ENCODE data around the gene NPAS4.
"Not testable (repeated sequence)": the region's sequence is repeated elsewhere in the genome, so short reads cannot be mapped to it uniquely, and the experiment has no call there.

NPAS4 gene

DNA sequence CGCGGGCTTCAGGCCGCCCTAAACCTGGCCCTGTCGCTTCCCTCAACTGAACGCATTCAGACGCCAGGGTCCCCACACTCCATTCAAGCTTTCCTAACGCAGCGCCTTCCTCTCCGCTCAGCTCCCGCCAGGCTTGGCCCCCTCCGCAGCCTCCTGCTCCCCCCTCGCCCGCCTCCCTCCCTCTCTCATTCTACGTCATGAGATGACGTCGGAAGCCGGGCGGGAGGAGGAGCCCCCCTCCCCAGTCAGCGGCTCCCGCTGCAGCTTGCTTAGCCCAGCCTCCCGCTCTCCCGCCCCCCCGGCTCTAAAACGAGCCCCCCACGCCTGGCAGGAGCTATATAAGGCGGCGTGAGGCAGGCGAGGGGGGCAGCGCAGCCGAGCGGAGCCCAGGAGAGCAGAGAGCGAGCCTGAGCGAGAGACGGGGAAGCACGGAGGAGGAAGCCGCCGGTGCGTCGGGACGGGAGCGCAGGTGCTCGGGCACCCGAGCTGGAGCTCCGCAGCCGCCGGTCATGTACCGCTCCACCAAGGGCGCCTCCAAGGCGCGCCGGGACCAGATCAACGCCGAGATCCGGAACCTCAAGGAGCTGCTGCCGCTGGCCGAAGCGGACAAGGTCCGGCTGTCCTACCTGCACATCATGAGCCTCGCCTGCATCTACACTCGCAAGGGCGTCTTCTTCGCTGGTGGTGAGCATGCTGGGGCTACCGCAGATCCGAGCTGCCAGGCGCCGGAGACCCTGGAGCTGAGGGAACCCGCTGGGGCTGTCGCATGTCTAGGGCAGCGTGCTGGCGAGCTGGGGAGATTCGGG lies at the start of gene NPAS4:
Gene NPAS4, plus strand, starts transcription at position 365 of the 806 bp plus-strand sequence. Its CDS starts 145 bp downstream, at position 510.
- peak; percentile 70 for DNase-seq

DNA sequence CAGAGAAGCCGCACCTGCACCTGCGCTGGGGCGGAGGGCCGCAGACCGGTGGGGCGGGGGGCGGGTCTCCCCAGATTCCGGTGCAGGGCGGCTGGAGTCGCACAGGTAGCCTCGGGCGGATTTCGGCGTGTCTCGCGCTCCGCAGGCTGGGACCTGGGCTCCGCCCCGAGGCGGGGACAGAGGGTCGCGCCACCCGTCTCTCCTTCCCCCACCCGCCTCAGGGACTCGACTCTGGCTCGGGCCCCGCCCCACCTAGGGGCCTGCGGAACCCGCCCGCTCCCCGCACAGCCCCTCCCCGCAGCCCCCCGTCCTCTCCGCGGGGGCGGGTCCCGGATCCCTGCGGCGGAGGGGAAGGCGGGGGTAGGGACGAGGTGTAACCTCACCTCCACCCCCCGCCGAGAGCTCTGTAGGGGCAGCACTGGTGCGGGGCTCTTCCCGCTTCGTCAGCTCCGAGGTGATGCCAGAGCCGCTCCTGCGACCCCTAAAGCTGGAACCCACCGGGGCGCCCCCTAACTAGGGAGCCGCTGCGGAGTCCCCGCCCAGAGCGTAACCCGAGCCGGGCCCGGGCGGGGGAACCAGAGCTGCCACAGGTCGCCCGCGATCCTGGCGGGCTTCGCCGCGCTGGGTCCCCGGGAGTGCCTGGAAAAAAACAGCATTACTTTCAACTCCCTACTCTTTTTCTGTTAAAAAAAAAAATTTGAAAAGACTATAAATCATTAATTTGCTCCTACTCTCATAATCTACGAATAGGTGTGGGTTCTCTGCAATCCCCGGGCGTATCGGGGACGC lies 49.0 kb upstream of the NPAS4 start, which contains the start of gene SLC29A2:
Gene SLC29A2, minus strand, starts transcription at position 134 of the 789 bp plus-strand sequence. CDS start 169 bp downstream, outside the sequence.
- peak; percentile 95 for DNase-seq

DNA sequence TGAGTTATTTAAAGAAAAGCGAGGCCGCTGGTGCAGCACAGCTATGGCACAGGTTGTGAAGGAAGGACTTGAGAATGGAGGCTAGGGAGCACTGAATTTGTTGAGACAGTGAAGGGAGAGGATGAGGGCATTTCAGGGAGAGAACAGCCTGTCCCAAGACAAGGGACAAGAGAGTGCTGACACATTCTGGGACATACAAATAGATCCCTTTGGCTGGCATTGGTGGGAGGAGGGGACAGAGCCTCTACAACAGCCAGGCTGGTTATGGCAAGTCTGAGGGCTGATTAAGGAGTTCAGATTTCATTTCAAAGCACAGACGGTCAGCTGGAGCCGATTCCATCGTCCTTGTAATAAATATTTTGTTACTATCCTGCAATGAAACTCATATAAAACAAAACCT lies 47.6 kb upstream of the NPAS4 start:
- DNase-seq, result no peak

DNA sequence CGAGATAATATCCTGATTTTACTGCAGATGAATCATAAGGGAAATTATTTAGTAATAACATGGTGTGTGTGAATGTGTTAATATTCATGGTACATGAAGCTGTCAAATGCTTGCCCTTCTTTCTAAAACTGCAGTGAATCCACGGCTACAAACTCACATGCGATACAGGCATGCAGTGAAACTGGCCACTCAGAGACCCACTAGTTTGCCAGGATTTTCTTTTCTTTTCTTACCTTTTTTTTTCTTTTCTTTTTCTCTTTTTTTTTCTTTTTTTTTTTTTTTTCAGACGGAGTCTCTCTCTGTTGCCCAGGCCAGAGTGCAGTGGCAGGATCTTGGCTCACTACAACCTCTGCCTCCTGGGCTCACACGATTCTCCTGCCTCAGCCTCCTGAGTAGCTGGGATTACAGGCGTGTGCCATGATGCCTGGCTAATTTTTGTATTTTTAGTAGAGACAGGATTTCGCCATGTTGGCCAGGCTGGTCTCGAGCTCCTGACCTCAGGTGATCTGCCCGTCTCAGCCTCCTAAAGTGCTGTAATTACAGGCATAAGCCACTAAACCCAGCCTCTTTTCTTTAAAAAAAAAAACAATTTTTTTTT lies 47.0 kb upstream of the NPAS4 start:
- DNase-seq, result not testable (repeated sequence)

DNA sequence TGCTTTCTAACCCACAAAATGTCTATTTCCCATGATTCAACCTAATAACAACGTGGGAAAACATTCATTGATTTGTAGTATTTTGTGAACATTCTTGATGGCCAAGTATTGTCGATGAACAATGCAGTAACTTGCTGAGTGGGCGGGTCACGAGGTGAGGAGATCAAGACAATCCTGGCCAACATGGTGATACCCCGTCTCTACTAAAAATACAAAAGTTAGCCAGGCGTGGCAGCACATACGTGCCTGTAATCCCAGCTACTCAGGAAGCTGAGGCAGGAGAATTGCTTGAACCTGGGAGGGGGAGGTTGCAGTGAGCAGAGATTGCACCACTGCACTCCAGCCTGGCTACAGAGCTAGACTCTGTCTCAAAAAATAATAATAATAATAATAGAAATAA lies 40.6 kb upstream of the NPAS4 start:
- DNase-seq, result not testable (repeated sequence)

DNA sequence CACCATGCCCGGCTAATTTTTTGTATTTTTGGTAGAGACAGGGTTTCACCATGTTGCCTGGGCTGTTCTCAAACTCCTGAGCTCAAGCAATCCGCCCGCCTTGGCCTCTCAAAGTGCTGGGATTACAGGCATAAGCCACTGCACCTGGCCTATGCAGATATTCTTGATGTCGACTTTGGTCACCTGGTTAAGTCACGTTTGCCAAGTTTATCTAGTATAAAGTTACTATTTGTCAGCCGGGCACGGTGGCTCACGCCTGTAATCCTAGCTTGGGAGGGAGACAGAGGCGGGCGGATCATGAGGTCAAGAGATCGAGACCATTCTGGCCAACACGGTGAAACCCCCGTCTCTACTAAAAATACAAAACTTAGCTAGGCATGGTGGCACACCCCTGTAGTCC lies 36.5 kb upstream of the NPAS4 start:
- DNase-seq, result peak; percentile 84

DNA sequence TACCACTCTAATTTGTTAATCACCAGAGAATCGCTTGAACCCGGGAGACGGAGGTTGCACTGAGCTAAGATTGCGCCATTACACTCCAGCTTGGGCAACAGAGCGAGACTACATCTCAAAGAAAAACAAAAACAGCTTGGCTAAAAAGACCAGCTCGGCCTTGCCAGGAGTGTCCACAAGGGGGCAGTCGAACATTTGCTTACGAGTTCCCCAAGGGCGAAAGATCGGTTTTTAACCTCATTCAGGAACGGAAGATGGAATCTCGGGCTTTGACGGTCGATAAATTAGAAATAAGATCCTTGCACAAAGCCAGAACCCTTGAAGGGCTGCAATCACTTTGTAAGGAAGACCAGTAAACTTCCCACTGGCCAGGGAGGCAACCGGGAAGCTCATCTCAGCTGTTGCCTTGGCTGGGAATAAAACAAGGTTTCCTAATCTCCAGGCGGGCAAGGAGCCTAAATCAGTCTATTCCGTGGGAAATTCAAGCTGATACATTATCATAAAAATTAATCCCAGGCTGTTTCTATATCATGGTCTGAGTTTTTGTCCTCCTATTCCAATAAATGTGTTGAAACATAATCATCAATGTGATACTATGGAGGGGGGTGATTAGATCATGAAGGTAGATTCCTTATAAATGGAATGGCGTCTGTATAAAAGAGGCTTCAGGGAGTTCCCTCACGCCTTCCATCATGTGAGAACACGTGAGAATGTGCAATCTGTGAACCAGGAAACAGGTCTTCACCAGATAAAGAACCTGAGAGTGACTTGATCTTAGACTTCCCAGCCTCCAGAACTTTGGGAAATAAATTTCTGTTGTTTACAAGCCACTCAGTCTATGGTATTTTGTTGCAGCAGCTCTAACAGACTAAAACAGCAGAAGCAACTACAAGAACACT lies 34.4 kb upstream of the NPAS4 start:
- peak; percentile 84 for DNase-seq

DNA sequence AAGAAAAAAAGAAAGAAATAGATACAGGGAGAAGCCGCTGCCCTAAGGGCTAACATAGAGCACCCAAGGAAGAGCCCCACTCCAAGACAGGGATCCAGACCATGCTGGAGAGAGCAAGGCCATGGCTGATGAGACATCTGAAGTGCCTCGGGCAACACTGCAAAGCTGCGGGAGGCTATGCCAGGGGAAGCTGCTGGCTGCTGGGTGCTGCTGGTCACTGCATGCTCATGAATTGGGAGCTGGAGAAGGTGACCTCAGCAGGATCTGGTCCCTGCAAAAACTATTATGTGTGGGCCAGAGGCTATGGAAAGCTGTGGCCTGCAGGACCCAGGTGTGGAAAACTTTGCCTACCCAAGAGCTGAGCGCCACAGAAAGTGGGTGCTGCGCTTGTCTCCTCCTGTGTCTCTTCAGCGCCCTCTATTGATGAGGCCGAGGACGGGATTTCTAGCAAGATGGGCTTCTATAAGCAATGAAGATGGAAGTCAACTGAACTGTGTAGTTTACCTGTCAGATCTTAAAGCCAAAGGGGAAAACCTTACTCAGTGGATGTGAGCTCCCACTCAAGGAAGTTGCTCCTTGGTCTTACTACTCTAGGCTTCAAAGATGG lies 32.0 kb upstream of the NPAS4 start:
- DNase-seq, result peak; percentile 84

DNA sequence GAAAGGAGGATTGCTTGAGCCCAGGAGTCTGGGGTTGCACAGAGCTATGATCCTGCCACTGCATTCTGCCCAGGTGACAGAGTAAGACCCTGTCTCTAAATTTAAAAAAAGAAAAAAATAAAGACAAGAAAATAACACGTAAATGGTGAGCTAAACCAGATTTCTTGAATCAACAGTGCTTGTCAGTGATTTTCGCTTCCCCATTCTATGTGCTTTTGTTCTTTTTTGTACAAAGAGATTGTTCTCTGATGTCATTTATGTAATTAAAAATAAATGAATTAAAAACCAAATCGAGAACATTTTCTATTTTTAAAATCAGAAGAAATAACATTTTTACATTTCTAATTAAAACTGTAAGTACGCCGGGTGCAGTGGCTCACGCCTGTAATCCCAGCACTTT lies 29.5 kb upstream of the NPAS4 start:
- DNase-seq, result no peak

DNA sequence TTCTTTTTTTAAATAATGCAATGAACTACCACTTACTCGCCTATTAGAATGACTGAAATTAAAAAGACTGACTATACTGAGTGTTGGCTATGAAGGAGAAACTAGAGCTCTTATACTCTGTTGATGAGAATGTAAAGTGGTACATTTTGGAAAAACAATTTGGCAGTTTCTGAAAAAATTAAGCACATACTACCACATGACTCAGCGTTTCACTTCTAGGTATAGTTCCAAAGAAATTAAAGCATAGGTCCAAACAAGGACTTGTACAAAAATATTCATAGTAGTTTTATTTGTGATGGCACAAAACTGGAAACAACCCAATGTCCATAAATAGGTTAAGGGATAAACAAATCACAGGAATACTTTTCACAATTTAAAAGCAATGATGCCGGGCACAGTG lies 26.9 kb upstream of the NPAS4 start:
- DNase-seq, result no peak

DNA sequence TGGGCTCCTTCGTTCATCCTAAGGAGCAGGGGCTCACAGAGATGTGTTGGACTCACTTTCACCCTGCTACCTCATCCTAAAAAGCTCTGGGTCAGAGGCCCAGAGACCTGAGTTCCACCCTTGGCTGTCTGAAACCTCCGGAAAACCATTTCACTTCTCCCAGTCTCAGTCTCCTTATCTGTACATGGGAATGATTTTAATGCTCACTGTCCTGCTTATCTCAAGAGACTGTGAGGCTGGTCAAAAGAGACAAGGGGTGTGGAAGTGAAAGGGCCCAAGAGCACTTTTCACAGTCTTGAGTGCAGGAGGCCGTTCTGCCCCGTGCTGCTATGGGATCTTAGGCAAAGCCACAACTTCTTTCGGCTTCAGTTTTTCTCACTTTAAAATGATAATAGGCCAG lies 13.2 kb upstream of the NPAS4 start:
- no peak for DNase-seq

DNA sequence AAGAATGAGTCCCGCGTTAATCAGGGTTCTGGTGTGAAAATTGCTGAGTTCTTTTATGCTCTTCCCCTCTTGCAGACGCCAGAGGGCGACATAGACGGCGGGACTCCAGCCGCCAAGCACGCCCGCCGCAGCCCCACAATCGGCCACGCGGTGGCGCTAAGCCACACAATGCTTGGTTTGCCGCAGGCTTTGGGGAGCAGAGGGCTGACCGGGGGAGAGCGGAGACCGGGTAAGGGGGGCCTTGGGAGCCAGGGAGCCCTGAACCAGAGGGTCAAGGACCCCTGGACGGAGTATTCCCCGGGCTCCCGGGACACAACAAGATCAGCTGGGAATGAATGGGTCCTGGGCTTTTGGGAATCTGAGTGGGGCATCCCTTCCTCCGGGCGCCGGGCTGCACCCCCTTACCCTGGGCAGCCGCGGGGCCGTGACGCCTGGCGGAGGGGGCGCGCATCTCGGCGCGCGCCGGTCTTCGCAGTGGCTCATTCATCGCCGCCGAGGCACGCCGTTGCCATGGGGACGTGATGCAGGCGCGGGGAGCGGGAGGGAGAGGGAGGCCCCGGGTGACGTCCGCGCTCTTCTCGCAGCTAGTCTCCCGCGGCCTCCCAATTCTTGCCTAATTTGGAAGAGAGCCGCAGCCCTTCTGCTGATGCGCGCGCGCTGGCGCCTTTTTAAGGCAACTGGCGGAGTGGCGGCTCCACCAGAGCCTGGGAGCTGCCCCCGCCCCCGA lies 12.2 kb upstream of the NPAS4 start:
- peak; percentile 85 for DNase-seq

DNA sequence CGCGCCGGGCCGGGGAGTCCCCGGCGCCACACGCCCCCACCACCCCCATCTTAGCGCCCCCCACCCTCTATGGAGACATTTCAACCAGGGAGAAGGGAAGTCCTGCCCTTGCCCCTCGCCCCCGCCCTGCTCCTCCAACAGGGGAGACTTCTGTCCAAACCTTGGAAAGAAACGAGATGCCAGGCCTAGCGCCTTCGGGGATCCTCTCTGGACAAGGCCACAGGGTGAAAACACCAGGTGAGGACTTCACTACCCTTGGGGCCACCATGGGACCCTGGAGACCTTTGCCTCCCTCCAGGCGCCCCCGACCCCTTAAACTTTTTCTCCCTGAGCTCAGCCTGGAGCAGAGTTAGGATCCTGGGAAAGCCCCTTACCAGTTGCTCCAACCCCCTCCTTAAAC lies 11.6 kb upstream of the NPAS4 start:
- DNase-seq, result no peak

DNA sequence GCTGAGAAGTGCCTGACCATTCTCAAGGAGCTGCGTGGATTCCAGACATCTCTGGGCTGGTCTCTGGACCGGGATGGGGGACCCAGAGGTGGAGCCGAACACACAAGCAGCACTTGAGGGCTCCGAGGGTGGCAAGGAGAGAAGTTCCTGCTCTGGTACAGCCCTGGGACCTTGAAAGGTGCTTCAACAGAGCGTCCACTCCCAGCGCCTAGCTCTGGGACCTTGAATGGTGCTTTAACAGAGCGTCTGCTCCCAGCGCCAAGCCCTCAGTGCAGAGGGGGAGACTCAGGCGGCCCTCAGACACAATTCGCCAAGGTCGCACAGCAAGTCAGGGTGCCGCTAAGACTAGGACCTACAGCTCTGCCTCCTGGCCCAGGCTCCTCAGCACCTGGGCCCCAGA lies 10.6 kb upstream of the NPAS4 start:
- DNase-seq, result no peak

DNA sequence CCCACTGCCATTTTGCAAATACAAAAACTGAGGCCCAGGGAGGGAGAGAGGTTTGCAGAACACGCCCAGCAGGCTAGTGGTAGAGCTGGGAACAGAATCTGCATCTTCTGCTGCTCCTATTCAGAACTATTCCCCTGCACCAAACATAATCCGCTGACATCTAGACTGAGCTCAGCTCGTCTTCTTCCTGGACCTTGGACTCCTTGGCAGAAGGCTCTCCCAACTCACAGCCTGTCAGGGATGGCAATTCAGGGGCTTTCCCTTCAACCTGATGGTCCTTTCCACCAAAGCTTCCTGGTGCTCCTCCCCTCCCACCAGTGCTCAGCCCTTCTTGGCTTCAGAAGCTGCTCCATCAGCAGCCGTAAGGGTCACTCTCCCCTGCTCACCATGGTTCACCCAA lies 9.5 kb upstream of the NPAS4 start:
- DNase-seq, result no peak

DNA sequence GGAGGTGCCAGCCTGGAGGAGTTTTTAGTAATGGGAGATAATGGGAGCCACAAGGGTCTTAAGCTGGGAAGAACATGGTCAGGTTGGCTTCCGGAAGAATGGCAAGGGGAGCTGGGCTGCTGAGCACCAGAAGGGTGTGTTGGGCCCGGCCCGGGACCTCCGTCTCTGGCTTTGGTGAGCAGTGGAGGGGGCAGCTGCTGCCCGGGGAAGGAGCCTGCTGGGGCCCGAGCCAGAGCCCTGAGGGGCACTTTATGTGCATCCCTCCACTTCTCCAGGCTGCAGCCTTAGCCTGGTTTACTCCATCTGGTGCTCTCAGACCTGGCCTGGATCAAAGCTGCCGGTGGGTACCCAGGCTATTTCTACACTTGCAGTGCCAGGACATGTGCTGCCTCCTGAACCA lies 8.7 kb upstream of the NPAS4 start:
- no peak for DNase-seq

DNA sequence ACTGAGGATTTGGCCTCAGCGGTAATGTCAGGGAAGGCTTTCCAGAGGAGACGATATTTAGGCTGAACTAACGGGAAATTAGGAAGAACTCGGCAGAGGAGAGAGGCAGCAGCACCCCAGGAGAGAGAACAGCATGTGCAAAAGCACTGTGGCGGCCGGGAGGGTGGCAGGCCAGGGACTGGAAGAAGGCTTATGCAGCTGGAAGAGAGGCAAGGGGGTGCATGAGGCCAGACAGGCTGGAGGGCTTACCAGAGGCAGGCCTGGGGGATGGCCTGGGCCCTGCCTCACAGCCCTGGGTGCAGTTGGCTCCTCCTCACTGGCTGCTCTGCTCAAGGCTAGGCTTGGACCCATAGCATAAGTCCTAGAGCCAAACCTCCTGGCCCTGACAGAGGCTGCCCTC lies 7.7 kb upstream of the NPAS4 start:
- DNase-seq, result no peak

DNA sequence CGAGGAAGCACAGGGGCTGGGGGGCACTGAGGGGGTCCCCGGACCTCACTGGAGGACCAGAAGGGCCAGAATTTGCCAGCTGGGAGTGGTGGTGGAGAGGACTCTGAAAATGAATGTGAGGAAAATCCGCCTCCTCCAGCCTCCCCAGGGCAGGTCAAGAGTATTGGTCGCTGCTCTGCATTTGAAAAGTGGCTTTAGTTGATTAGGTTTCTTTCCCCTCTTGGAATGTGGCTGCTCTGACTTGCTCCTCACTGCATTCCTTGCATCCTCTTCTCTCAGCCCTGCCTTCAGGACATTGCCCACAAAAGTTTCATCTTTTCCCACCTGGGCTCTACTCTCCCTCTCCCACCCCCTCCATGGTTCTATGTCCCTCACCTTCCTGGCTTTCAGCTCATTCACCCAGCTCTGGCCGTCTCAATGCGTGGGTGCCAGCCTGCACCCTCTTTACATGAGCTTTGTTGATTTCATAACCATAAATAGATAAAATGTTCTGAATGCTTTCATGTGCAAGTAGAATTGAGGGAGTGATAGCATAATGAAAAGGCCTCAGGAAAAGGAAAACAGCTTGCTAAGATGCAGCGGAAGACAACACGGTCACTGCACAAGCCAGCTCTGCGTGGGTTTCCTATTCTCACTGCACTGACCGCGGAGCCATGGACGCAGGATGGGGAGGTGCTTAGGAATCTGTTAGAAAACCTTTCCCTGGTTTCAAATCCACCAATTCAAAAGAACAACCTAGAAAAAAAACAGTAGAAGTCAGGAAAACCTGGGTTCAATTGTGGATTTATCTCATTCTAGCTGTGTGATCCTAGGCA lies 6.5 kb upstream of the NPAS4 start:
- no peak for DNase-seq

DNA sequence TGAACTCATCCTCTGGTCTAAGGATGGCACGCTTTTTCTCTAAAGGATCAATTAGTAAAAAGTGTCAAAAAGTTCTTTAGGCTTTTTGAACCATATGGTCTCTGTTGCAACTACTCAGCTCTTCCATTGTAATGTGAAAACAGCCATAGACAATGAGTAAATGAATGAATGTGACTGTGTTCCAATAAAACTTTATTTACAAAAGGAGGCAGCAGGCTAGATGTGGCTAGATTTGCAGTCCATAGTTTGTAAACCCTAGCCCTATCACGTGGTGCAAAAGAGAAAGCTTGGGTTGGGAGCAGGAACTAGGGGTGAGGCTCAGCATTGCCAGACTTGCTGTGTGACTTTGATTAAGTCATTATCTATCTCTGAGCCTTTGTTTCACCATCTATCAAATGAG lies 5.4 kb upstream of the NPAS4 start:
- DNase-seq, result no peak

DNA sequence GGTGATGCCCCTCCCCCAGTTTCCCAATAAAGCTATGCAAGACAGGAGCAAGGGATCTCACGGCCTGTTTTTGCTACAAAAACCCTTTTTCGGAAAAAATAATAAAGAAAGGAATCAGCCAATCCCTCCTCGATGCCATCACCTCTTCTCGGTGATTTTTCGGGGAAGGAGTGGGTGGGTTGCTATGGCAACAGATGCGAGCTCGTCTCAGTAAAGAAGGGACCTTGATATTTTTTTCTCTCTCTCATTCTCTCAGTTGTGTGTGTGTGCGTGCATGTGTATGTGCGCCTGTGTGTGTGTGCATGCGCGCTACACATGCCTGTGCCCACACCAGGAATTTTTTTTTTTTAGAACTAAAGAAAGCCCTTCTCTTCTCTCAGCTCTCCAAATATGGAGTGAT lies 3.8 kb upstream of the NPAS4 start:
- no peak for DNase-seq

Data from NCI-H774 (cell line).